Natural killer cell (primary cell): Measurements from ENCODE around the gene KPNA4. TPM values are rescaled to one million over a fixed set of nuclear protein-coding genes. Genes with fewer than 3 reads are reported as not detected.

Experiments
- ATAC-seq, 3 donors: fragments of 150-1000 bp in 2 of 3; fragments of 200-7000 bp in 1 of 3; cut with Tn5 transposase; 1 replicate in 1 of 3; 2 replicates in 2 of 3; pipeline ENCODE4 v1.10.0; 2021; ENCODE audit warnings: mild to moderate bottlenecking in 2 of 3, moderate library complexity in 2 of 3
- DNase-seq, 2 donors: peaks; one replicate each; pipeline versions ENCODE4 v3.0.0 to v3.0.0-alpha.2; 2013 to 2021; ENCODE audit warnings: mixed read lengths in 1 of 2
- H3K27ac ChIP-seq: one replicate; pipeline ENCODE4 v1.5.1; 2013; ENCODE audit warnings: mild to moderate bottlenecking, low read length
- H3K27me3 ChIP-seq: one replicate; pipeline ENCODE4 v1.6.1; 2013; ENCODE audit warnings: low read length; ENCODE audit not compliant: control insufficient read depth, insufficient read depth
- H3K36me3 ChIP-seq: one replicate; pipeline ENCODE4 v1.6.1; 2013; ENCODE audit warnings: low read length; ENCODE audit not compliant: control insufficient read depth, insufficient read depth
- H3K4me1 ChIP-seq: one replicate; pipeline ENCODE4 v1.6.1; 2013; ENCODE audit warnings: low read length; ENCODE audit not compliant: control insufficient read depth, insufficient read depth
- H3K4me3 ChIP-seq: one replicate; pipeline ENCODE4 v1.5.1; 2013; ENCODE audit warnings: low read length
- H3K9me3 ChIP-seq: one replicate; pipeline ENCODE4 v1.6.1; 2013; ENCODE audit warnings: low read length; ENCODE audit not compliant: control insufficient read depth, insufficient read depth
- H3K27ac Mint-ChIP-seq, 2 donors: one replicate each; pipeline ENCODE4 v1.8.0; 2022; ENCODE audit warnings: mild to moderate bottlenecking in 2 of 2, mixed read lengths in 2 of 2, moderate library complexity in 1 of 2
- H3K27me3 Mint-ChIP-seq, 2 donors: one replicate each; pipeline ENCODE4 v1.8.0; 2022; ENCODE audit warnings: low read depth in 2 of 2, mixed read lengths in 2 of 2
- H3K36me3 Mint-ChIP-seq: one replicate; pipeline ENCODE4 v1.8.0; 2022; ENCODE audit warnings: mixed read lengths
- H3K4me1 Mint-ChIP-seq, 2 donors: one replicate each; pipeline ENCODE4 v1.8.0; 2022; ENCODE audit warnings: mixed read lengths in 2 of 2
- H3K4me3 Mint-ChIP-seq: one replicate; pipeline ENCODE4 v1.8.0; 2022; ENCODE audit warnings: mild to moderate bottlenecking, moderate library complexity, mixed read lengths
- H3K9me3 Mint-ChIP-seq, 2 donors: one replicate each; pipeline ENCODE4 v1.8.0; 2022; ENCODE audit warnings: mixed read lengths in 2 of 2
- WGBS: methylation state at CpG from one replicate; pipeline ENCODE4 v1.1.7; 2013; ENCODE audit warnings: missing lambda C conversion rate; ENCODE audit not compliant: insufficient coverage; 5-methylcytosine and 5-hydroxymethylcytosine counted together
- intact Hi-C: fragments of 100-400 bp; cut with micrococcal nuclease; formaldehyde crosslinking; loops from one replicate; pipeline ENCODE4 v1.14.2; 2022
- total RNA-seq, 4 donors: library from RNA; stranded (reverse); fragments of 120-200 nt in 1 of 4; gene quantifications; one replicate each; pipeline versions ENCODE4 v1.2.3 to v1.2.4, GENCODE V29; 2013 to 2022
- TF ChIP-seq, protein P1 (sequence below): fragments of 200-600 bp; IDR thresholded peaks from one replicate; pipeline ENCODE4 v1.8.0; 2022; ENCODE audit warnings: antibody characterized with exemption

The KPNA4 gene
- total RNA-seq, 3 donors from 2014 or later (not counting 1 experiment from before 2014, with no cell fraction given) = 69.1 to 81.7 (median 74.1) TPM

DNA sequence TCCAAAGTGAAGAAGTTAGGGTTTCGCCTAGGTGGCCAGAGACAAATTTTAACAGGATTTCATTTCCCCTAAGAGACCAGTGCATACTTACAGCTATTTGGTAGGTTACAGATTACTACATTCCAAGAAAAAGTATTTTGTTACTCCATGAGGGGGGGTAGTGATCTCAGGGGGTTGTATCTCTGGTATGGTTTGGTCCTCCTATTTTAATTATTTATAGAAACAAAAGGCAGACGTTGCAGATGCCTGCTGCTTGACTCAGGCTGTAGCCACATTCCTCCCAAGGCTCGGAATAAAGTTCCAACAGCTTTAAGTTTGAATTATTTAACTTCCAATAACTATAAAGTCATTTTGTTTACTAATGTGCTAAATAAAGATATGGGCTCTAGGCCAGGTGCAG, 114.5 kb downstream of the KPNA4 start:
- intact Hi-C loops = no loop called here

DNA sequence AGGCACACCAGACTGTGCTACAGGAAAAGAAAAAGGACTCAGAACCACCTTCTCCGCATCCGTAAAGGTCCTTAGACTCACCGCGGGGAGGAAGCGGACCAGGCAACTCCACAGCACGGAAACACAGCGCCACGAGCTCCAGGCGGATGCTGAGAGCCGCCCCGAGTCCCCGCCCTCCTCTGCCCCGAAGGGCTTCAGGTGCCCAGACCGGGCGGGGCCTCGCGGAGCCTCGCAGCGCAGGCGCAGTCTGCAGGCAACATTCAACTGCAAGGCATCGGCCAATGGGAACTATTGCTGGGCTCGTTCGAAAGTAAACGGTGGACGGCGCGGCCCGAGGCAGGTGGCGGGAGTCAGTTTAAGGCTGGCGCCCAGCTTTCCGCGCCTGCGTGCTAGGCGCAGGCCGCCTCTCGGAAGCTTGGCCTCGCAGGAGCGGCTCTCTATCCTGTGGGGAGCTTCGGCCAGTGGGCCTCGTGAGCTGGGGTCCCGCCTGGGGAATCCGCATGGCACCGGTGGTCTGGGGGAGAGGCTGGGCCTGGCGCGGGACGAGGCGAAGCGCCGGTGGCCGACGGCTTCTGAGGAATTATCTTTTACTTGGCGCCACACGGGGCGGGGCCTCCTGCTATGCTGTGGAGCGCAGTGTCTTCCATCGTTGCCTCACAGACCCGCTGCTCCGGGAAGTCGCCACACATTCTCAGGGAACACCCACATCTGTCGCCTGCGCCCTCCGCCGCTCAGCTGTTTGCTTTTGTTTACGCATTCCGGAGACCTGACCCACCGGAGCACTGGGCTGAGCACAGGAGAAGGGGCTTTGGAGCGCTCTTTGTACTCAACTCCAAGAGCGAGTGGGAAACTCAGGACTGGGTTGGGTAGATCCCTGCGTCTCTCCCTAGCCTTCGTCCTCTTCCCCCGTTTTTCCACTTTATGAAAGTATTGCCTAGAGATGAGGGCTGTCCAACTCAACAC, 115.5 kb downstream of the KPNA4 start, which contains the start of gene TRIM59:
Gene TRIM59 (minus strand): TSS at position 151 of the 963 bp plus-strand sequence. CDS start 10,603 bp downstream, outside the sequence.
- Mint-ChIP-seq H3K4me3 (peak within 1 kb of the TSS; percentile 99), H3K4me1 (peaks cover 29 to 30% of the 10 kb centered on the region in 2 donors), H3K27me3 (no peaks in the 10 kb centered on the region), H3K27ac (peak within 1 kb of the TSS; percentile 94 to 99), H3K36me3 (no peaks in the 10 kb centered on the region), H3K9me3 (no peaks in the 10 kb centered on the region)
- H3K9me3 ChIP-seq = peaks cover 7% of the 10 kb centered on the region
- intact Hi-C loops = loop anchor here (1.0 to 2.0 kb wide), 2 partner anchors 51 to 115 kb away; partner anchors contain the start of genes IFT80, KPNA4 and SMC4
- peak within 1 kb of the TSS; percentile 79 for H3K4me3 ChIP-seq
- peak; percentile 92 to 99 for DNase-seq
- no peaks in the 10 kb centered on the region for H3K36me3 ChIP-seq
- H3K27me3 ChIP-seq = no peaks in the 10 kb centered on the region
- ATAC-seq = peak; percentile 95 to 98 (median 96)
- H3K4me1 ChIP-seq = peaks cover 7% of the 10 kb centered on the region
- TF ChIP-seq, protein P1, sequence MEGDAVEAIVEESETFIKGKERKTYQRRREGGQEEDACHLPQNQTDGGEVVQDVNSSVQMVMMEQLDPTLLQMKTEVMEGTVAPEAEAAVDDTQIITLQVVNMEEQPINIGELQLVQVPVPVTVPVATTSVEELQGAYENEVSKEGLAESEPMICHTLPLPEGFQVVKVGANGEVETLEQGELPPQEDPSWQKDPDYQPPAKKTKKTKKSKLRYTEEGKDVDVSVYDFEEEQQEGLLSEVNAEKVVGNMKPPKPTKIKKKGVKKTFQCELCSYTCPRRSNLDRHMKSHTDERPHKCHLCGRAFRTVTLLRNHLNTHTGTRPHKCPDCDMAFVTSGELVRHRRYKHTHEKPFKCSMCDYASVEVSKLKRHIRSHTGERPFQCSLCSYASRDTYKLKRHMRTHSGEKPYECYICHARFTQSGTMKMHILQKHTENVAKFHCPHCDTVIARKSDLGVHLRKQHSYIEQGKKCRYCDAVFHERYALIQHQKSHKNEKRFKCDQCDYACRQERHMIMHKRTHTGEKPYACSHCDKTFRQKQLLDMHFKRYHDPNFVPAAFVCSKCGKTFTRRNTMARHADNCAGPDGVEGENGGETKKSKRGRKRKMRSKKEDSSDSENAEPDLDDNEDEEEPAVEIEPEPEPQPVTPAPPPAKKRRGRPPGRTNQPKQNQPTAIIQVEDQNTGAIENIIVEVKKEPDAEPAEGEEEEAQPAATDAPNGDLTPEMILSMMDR = no peak
- peak within 1 kb of the TSS; percentile 88 for H3K27ac ChIP-seq
- 18% methylated on average over 71 of the region's 71 CpGs for WGBS

More for the DNA sequence above, 114.5 kb downstream of the KPNA4 start:
- Mint-ChIP-seq H3K4me3 (peak overlapping the region; percentile 99), H3K4me1 (peaks cover 27 to 28% of the 10 kb centered on the region in 2 donors), H3K36me3 (no peaks in the 10 kb centered on the region), H3K9me3 (no peaks in the 10 kb centered on the region), H3K27ac (peak overlapping the region; percentile 94 to 99), H3K27me3 (no peaks in the 10 kb centered on the region)
- Histone ChIP-seq H3K4me1 (peaks cover 7% of the 10 kb centered on the region), H3K27ac (no peak overlapping the region), H3K9me3 (peaks cover 7% of the 10 kb centered on the region), H3K36me3 (no peaks in the 10 kb centered on the region), H3K4me3 (no peak overlapping the region), H3K27me3 (no peaks in the 10 kb centered on the region)
- ATAC-seq (no peak), DNase-seq (no peak)
- WGBS = 100% methylated on average over 1 of the region's 3 CpGs
- TF ChIP-seq, protein P1 = no peak

DNA sequence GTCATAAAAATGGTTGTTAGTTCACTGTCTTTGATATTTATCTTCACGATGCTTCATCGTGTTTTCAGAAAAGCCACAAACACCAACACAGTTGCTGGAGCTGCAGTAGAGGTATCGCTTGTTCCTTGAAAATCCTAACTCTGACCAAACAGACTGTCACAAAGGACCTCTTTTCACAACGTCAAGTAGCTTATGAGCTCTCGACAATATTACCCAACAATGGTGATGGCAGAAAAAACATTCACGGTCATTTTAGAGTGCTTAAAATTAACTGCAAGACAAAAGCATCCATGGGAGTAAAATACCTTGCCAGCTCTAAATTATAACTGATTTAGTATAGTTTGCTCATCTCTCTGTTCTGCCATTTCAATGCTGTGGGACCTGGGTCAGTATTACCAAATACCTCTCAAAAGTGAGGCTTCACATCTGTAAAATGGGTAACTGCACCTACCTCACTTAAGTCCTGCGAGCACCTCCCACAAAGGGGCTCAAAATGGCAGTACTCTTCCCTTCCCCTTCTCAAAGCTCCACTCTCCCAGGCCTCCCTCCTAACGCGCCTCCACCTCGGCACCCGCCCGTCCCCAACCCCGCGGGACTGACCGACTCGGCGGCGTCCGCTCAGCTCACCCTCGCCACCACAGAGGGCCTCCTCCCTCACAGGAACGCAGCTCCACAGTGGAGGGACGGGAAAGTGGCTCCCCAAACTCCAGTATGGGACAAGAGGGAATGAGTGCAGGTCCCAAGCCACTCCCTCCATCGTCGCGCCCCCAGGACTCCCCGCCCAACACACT, 116.3 kb downstream of the KPNA4 start:
- Mint-ChIP-seq H3K9me3 (no peaks in the 10 kb centered on the region), H3K4me1 (peaks cover 34 to 35% of the 10 kb centered on the region in 2 donors), H3K36me3 (no peaks in the 10 kb centered on the region), H3K27me3 (no peaks in the 10 kb centered on the region), H3K4me3 (peak overlapping the region; percentile 99), H3K27ac (peak overlapping the region; percentile 94 to 99)
- under 1% methylated on average over 26 of the region's 26 CpGs for WGBS
- intact Hi-C loops = loop anchor here (1.0 to 2.0 kb wide), 2 partner anchors 50 to 116 kb away; partner anchors contain the start of genes IFT80, KPNA4 and SMC4
- H3K27me3 ChIP-seq = no peaks in the 10 kb centered on the region
- peak overlapping the region; percentile 79 for H3K4me3 ChIP-seq
- peak; percentile 31 to 43 (median 32) for ATAC-seq
- peaks cover 7% of the 10 kb centered on the region for H3K4me1 ChIP-seq
- no peaks in the 10 kb centered on the region for H3K36me3 ChIP-seq
- TF ChIP-seq, protein P1 = no peak
- H3K9me3 ChIP-seq = peaks cover 7% of the 10 kb centered on the region
- peak overlapping the region; percentile 88 for H3K27ac ChIP-seq
- DNase-seq = peak in 1 of 2 donors; percentile 70
